Measurements from ENCODE around the gene TFAP2B.

Gene TFAP2B

GRCh38 chr6:50834929-50835410 lies 16.3 kb downstream of the TFAP2B start:
- no peaks in the 10 kb centered on the region for H3K9me3 Mint-ChIP-seq
- peaks cover 76% of the 10 kb centered on the region for H3K27me3 Mint-ChIP-seq (ENCODE audit: low read depth)
- no peak overlapping the region for H3K27ac Mint-ChIP-seq
- H3K4me1 Mint-ChIP-seq (ENCODE audit: low read depth) = no peaks in the 10 kb centered on the region
- H3K36me3 Mint-ChIP-seq (ENCODE audit: low read depth) = no peaks in the 10 kb centered on the region
- H3K4me3 Mint-ChIP-seq = no peak overlapping the region

DNA sequence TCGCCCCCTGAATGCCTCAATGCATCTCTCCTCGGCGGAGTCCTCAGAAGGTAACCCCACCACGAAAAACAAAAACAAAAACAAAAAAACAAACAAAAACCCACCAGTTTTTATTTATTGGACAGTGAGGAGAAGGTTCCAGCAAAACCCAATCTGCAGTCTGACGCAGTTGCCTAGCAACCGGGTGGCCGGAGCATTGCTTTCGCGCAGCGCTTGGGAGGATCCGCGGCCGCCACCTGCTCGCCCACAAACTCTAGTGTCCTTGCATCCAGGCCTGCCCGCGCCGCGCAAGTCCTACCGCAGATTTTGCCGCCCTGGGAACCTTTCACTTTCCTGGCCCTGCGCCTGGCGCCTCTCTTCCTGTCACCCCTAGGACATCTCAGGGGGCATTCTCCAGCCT lies 17.6 kb downstream of the TFAP2B start:
- Mint-ChIP-seq H3K27me3 (ENCODE audit: low read depth) (peaks cover 82% of the 10 kb centered on the region), H3K27ac (no peak overlapping the region), H3K36me3 (ENCODE audit: low read depth) (no peaks in the 10 kb centered on the region), H3K9me3 (no peaks in the 10 kb centered on the region), H3K4me1 (ENCODE audit: low read depth) (no peaks in the 10 kb centered on the region), H3K4me3 (no peak overlapping the region)

GRCh38 chr6:50837589-50838445 lies 19.1 kb downstream of the TFAP2B start:
- Mint-ChIP-seq H3K4me3 (no peak overlapping the region), H3K9me3 (no peaks in the 10 kb centered on the region)

GRCh38 chr6:50840112-50840810 lies 21.6 kb downstream of the TFAP2B start:
- Mint-ChIP-seq H3K4me1 (ENCODE audit: low read depth) (peaks cover 1% of the 10 kb centered on the region), H3K27me3 (ENCODE audit: low read depth) (peaks cover 94% of the 10 kb centered on the region), H3K27ac (no peak overlapping the region), H3K36me3 (ENCODE audit: low read depth) (peaks cover 3% of the 10 kb centered on the region), H3K9me3 (no peaks in the 10 kb centered on the region), H3K4me3 (no peak overlapping the region)

More at GRCh38 chr6:50837589-50838445, 19.1 kb downstream of the TFAP2B start:
- Mint-ChIP-seq H3K27me3 (ENCODE audit: low read depth) (peaks cover 89% of the 10 kb centered on the region), H3K4me1 (ENCODE audit: low read depth) (no peaks in the 10 kb centered on the region), H3K27ac (no peak overlapping the region), H3K36me3 (ENCODE audit: low read depth) (no peaks in the 10 kb centered on the region)

- Mint-ChIP-seq H3K4me3 (no peak overlapping the region), H3K27me3 (ENCODE audit: low read depth) (peaks cover 93% of the 10 kb centered on the region), H3K4me1 (ENCODE audit: low read depth) (peaks cover 1% of the 10 kb centered on the region), H3K9me3 (no peaks in the 10 kb centered on the region), H3K36me3 (ENCODE audit: low read depth) (peaks cover 3% of the 10 kb centered on the region), H3K27ac (no peak overlapping the region)
Observed at GRCh38 chr6:50840811-50841192, 22.1 kb downstream of the TFAP2B start.

GRCh38 chr6:50842446-50842845 lies 23.8 kb downstream of the TFAP2B start:
- H3K36me3 Mint-ChIP-seq (ENCODE audit: low read depth) = peaks cover 3% of the 10 kb centered on the region

DNA sequence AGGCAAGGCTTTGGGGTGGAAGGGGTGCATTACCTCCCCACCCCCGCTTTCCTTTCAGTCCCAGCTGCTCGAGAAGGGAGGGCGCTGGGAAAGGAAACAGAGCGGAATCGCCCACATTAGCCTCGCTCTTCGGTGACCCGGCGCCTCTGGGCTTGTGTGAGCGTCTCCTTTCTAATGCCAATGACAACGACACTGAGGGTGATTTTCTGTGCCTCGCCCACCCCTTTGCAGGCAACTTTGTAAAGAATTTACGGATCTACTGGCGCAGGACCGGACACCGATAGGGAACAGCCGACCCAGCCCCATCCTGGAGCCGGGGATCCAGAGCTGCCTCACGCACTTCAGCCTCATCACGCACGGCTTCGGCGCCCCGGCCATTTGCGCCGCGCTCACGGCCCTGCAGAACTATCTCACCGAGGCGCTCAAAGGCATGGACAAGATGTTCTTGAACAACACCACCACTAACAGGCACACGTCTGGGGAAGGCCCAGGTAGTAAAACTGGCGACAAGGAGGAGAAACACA lies 24.3 kb downstream of the TFAP2B start:
- Mint-ChIP-seq H3K36me3 (ENCODE audit: low read depth) (peaks cover 3% of the 10 kb centered on the region), H3K4me3 (no peak overlapping the region), H3K27me3 (ENCODE audit: low read depth) (peaks cover 92% of the 10 kb centered on the region), H3K9me3 (no peaks in the 10 kb centered on the region), H3K4me1 (ENCODE audit: low read depth) (peaks cover 1% of the 10 kb centered on the region), H3K27ac (peak overlapping the region; percentile 52)

More at GRCh38 chr6:50842446-50842845, 23.8 kb downstream of the TFAP2B start:
- Mint-ChIP-seq H3K27me3 (ENCODE audit: low read depth) (peaks cover 92% of the 10 kb centered on the region), H3K27ac (no peak overlapping the region), H3K4me1 (ENCODE audit: low read depth) (peaks cover 1% of the 10 kb centered on the region), H3K9me3 (no peaks in the 10 kb centered on the region), H3K4me3 (no peak overlapping the region)

GRCh38 chr6:50843842-50844241 lies 25.2 kb downstream of the TFAP2B start:
- H3K27ac Mint-ChIP-seq = no peak overlapping the region
- peaks cover 89% of the 10 kb centered on the region for H3K27me3 Mint-ChIP-seq (ENCODE audit: low read depth)
- peaks cover 1% of the 10 kb centered on the region for H3K4me1 Mint-ChIP-seq (ENCODE audit: low read depth)
- H3K36me3 Mint-ChIP-seq (ENCODE audit: low read depth) = peaks cover 3% of the 10 kb centered on the region
- H3K4me3 Mint-ChIP-seq = no peak overlapping the region
- H3K9me3 Mint-ChIP-seq = no peaks in the 10 kb centered on the region

DNA sequence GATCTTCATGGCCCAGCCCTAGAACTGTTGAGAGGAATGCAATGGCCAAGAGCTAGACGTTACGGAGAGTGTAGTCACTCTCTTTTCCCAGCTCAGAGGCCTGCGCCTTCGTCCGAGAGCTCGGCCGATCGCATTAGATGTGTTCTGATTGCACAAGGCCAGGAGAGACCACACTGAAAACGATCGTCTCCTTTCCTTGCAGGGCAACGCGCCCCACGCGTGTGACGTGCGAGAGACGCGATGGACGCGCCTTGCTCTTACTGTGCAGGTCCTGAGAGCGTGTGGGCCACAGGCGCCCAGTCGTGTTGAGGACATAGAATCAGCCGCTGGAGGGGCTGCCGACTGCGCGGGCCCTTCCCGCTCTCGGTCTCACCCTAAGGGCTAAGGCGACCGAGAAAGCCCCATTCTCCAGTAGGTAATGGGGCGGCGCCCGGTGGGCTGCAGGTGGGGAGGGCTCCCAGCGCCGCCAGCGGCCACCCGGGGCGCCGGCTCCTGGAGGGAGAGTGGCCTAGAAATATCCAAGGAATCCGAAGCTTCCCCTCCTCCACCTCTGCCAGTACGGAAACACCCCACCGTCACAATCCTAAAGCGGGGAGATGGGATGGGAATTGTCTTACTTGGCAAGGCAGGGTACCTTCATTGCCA lies 26.9 kb downstream of the TFAP2B start:
- Mint-ChIP-seq H3K9me3 (no peaks in the 10 kb centered on the region), H3K4me3 (no peak overlapping the region), H3K27ac (peak overlapping the region; percentile 11), H3K4me1 (ENCODE audit: low read depth) (peaks cover 1% of the 10 kb centered on the region), H3K36me3 (ENCODE audit: low read depth) (peaks cover 3% of the 10 kb centered on the region), H3K27me3 (ENCODE audit: low read depth) (peaks cover 92% of the 10 kb centered on the region)

DNA sequence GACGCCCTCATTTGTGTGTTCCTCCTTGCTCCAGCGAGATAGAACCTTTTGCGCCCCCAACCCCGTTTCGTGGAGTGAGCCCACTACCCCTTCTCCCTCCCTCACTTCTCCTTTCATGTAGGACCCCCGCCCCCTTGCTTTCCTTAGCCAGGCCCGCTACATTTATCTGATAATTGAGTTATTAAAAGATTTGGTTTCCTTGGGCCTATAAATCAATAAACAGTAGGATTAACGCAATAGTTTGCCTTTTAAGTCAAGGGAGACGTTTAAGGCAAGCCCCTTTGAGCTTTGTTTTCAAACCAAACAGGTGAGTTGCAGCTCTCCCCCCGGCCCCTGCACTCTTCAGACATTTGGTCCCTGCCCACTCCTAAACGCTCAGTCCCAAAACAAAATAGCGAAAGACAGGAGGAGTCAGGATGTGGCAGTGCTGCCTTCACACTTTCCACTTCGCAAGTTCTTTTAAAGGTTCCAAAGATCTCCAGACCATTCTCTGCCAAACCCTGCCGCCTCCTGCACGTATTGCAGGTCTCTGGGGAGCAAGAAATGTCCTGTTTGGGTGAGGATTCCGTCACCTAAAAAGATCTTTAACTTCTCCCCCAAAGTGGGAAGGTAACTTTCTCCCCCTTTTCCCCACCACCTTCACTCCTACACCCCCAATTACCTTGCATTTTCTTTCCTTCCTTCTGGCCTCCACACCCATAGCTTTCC lies 27.6 kb downstream of the TFAP2B start:
- Mint-ChIP-seq H3K4me1 (ENCODE audit: low read depth) (peaks cover 1% of the 10 kb centered on the region), H3K4me3 (no peak overlapping the region), H3K36me3 (ENCODE audit: low read depth) (peaks cover 3% of the 10 kb centered on the region), H3K27ac (no peak overlapping the region), H3K27me3 (ENCODE audit: low read depth) (peaks cover 92% of the 10 kb centered on the region), H3K9me3 (no peaks in the 10 kb centered on the region)

DNA sequence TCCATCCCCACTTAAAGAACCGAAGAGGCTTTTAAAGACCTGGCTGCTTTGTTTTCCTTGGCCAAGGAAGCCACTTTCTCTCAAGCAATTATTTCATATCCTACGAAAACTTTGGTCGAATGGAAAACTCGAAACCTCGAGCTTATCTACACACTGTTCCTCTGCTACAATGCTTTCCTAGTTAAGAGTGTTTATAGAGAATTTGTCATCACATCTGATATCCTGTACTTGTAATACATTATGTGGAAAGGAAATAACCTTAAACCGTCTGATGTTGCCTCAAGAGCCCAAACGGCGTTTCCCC lies 28.1 kb downstream of the TFAP2B start:
- H3K36me3 Mint-ChIP-seq (ENCODE audit: low read depth) = peaks cover 3% of the 10 kb centered on the region
- no peak overlapping the region for H3K4me3 Mint-ChIP-seq
- peaks cover 1% of the 10 kb centered on the region for H3K4me1 Mint-ChIP-seq (ENCODE audit: low read depth)
- H3K27ac Mint-ChIP-seq = no peak overlapping the region
- H3K27me3 Mint-ChIP-seq (ENCODE audit: low read depth) = peaks cover 91% of the 10 kb centered on the region
- H3K9me3 Mint-ChIP-seq = no peaks in the 10 kb centered on the region

DNA sequence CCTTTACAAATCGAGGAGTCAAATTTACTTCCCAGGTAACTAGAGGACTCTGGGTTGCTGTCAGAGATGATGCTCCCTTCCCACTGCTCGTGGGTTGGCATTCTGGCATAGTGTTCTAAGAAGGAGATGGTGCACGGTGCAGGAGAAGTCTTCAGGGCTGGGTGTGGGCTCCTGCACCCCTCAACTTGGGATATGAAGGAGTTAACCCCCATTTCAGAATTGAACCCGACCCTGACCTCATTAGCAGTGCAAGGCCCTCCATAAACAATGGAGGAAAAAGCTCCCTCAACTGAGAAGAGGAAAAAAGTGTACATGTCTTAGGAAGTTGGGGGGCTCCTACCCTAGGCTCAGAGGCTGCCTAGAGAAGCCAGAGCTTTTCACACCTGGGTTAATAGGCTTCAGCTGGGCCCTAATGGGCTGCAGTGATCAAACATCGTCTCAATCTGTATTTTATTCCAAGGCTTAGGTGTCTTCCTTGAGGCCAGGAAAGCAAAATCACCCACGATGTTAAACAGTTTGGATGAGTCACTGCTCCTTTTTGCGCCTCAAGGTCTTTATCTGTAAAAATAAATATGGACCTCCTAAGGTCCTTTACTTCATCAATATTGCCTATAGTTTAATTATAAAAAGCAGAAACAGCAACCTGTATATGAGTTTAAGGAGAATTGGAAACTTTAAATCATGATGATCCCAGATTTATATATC lies 29.4 kb downstream of the TFAP2B start:
- Mint-ChIP-seq H3K27me3 (ENCODE audit: low read depth) (peaks cover 92% of the 10 kb centered on the region), H3K4me1 (ENCODE audit: low read depth) (peaks cover 1% of the 10 kb centered on the region), H3K36me3 (ENCODE audit: low read depth) (peaks cover 1% of the 10 kb centered on the region), H3K9me3 (no peaks in the 10 kb centered on the region), H3K27ac (no peak overlapping the region), H3K4me3 (no peak overlapping the region)

GRCh38 chr6:50848989-50849795 lies 30.5 kb downstream of the TFAP2B start:
- Mint-ChIP-seq H3K36me3 (ENCODE audit: low read depth) (no peaks in the 10 kb centered on the region), H3K4me1 (ENCODE audit: low read depth) (no peaks in the 10 kb centered on the region), H3K27ac (no peak overlapping the region), H3K4me3 (no peak overlapping the region), H3K9me3 (no peaks in the 10 kb centered on the region), H3K27me3 (ENCODE audit: low read depth) (peaks cover 84% of the 10 kb centered on the region)

Data from T-helper 1 cell treated with Interleukin-12 subunit alpha and Interleukin-12 subunit beta and Interleukin-4 antibody, amounts not matched to agents 30 μg/mL and 1 μg/mL, for 36 hours (primary cell).